Measurements from ENCODE around the gene CNKSR2. TPM values are rescaled to one million over a fixed set of nuclear protein-coding genes. Genes with fewer than 3 reads are reported as not detected.

Gene CNKSR2
- total RNA-seq, 4 donors from 2014 or later: 1.1 to 3.6 (median 2.2) TPM

DNA sequence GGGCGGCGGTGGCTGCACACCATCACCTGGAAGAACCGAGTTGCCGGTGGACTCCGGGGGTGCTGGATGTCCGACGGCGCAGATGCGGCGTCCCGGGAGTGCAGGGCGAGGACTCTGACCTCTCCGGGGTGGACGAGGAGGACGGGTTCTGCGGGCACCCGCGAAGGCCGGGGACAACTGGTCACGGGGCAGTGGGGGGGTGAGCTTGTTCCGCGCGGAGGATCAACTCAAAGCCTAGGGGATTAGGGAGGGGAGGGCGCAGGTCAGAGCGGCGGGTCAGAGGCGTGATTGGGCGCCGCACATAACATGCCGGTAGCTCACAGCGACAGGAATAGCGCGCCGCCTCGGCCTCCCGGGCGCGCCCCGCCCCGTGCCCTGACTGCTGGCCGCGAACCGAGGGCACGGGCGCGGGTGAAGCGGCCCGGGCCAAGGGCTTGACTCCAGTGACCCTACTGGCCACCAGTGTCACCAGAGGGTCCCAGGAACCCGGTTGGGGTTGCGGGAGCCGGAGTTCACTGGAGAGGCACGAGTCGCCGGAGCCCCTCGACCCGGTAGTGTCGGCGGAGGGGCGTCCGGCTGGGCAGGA is 284.0 kb downstream of the CNKSR2 start, which contains the start of gene KLHL34:
Gene KLHL34 (minus strand): TSS at position 179 of the 586 bp plus-strand sequence. CDS start 542 bp downstream, outside the sequence.
- TF ChIP-seq POLR2A (IDR thresholded peaks at IDR 0.05) (no peak), CTCF (IDR thresholded peaks at IDR 0.05) (no peak)
- H3K4me3 ChIP-seq (ENCODE audit: low read depth, poor library complexity, severe bottlenecking): no peak within 1 kb of the TSS
- 13 to 53% methylated on average over 12 to 57 of the region's 60 CpGs for WGBS, 2 donors
- DNase-seq (ENCODE audit: low spot score in 2 of 2): no peak
- intact Hi-C loops (cut with DNase I; ENCODE audit: low total_unique reads): no loop called here

- no peak overlapping the region for H3K4me3 ChIP-seq (ENCODE audit: low read depth, poor library complexity, severe bottlenecking)
- intact Hi-C loops (cut with DNase I; ENCODE audit: low total_unique reads): no loop called here
- TF ChIP-seq POLR2A (IDR thresholded peaks at IDR 0.05) (no peak), CTCF (IDR thresholded peaks at IDR 0.05) (no peak)
- 13 to 37% methylated on average over 4 to 23 of the region's 23 CpGs for WGBS, 2 donors
- no peak for DNase-seq (ENCODE audit: low spot score in 2 of 2)
Measured at GRCh38 chrX:21658746-21659145, 284.5 kb downstream of the CNKSR2 start.

DNA sequence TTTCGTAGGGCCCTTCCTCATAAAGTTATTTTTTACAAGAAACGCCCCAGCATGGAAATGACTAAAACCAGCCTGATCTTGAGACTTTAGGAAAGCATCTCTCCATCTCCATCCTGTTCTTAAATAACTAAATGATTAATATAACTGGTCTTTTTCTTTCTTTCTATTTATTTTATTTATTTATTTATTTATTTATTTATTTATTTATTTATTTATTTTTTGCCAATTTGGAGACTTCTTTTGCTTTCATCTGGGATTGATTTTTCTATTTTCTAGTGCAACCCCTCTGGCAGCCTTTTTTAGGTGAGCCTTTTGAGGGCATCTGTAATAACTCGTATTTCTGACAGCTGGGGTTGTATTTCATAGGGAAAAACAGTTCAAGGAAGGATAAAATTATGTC is 285.1 kb downstream of the CNKSR2 start:
- WGBS, 2 donors: 65 to 78% methylated on average over 3 of the region's 3 CpGs
- no peak overlapping the region for H3K4me3 ChIP-seq (ENCODE audit: low read depth, poor library complexity, severe bottlenecking)
- intact Hi-C loops (cut with DNase I; ENCODE audit: low total_unique reads): no loop called here
- no peak for DNase-seq (ENCODE audit: low spot score in 2 of 2)
- TF ChIP-seq POLR2A (IDR thresholded peaks at IDR 0.05) (no peak), CTCF (IDR thresholded peaks at IDR 0.05) (no peak)

DNA sequence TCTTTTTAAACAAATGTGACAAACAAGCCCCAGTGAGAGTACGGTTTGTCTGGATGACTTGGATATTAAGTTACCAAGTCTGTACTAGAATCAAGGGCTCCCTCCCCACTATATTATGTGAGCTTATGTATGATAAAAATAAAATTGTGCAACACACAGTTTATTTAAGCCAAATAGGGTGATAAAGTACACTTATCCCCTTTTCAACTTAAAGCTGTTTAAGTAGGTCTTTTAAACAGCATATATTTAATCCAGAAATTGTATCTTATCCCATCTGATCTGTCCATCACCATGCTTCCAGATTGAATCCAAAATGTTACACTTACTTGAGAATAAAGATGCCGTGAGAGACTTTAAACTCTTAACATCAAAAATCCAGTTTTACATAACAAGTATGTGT is 285.9 kb downstream of the CNKSR2 start:
- no peak for TF ChIP-seq POLR2A (IDR thresholded peaks at IDR 0.05)
- TF ChIP-seq CTCF (IDR thresholded peaks at IDR 0.05): no peak
- intact Hi-C loops (cut with DNase I; ENCODE audit: low total_unique reads): no loop called here
- DNase-seq (ENCODE audit: low spot score in 2 of 2): no peak
- 86 to 92% methylated on average over 2 of the region's 2 CpGs for WGBS, 2 donors
- no peak overlapping the region for H3K4me3 ChIP-seq (ENCODE audit: low read depth, poor library complexity, severe bottlenecking)

DNA sequence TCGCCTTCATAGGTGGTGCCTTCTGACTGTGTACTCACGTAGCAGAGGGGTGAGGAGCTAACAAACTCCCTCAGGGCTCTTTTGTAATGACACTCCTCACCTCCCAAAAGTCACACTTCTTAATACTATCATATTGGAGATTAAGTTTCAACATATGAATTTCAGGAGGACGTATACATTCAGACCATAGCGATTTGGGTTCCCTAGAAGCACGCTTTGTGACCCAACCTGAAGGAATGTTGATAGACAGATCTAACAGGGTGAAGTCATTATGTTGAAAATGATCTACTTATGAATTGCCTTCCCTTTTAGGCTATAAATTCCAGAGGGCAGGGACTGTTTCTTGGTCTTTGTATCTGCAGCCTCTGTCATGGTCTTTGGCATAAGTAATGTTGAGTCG is 287.1 kb downstream of the CNKSR2 start:
- no peak overlapping the region for H3K4me3 ChIP-seq (ENCODE audit: low read depth, poor library complexity, severe bottlenecking)
- WGBS, 2 donors: 64 to 69% methylated on average over 6 of the region's 6 CpGs
- no peak for TF ChIP-seq POLR2A (IDR thresholded peaks at IDR 0.05)
- no peak for DNase-seq (ENCODE audit: low spot score in 2 of 2)
- intact Hi-C loops (cut with DNase I; ENCODE audit: low total_unique reads): no loop called here

DNA sequence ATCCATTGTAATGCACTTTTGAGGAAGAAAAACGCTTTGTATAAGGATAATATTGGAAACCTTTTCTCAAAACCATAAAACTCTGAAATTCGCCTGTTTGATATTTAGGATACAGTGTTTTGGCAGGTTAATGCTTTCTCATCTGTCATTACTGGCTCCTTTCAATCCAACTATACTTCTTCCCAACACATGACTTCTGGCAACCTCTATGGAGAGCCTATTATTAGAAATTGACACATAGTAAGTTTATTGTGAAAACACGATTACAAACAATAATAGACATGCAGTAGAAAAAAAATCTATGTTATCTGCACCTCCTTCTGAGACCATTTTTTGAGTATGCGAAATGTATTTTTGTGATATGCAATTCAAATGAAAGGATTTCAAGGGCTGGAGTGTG is 288.5 kb downstream of the CNKSR2 start:
- H3K4me3 ChIP-seq (ENCODE audit: low read depth, poor library complexity, severe bottlenecking): no peak overlapping the region
- DNase-seq (ENCODE audit: low spot score in 2 of 2): no peak
- WGBS, 2 donors: 59 to 66% methylated on average over 4 of the region's 4 CpGs
- intact Hi-C loops (cut with DNase I; ENCODE audit: low total_unique reads): no loop called here
- TF ChIP-seq POLR2A (IDR thresholded peaks at IDR 0.05) (no peak), CTCF (IDR thresholded peaks at IDR 0.05) (no peak)

All from lower leg skin (tissue), 4 donors.